BJ (cell line): ENCODE data around the gene SERPINA12. TPM values are rescaled to one million over a fixed set of nuclear protein-coding genes. Genes with fewer than 3 reads are reported as not detected.

Experiments
- CTCF ChIA-PET: fragments of 350-600 bp; formaldehyde crosslinking; extraction: SDS; loops from one replicate; lab custom pipeline; 2021; ENCODE audit warnings: antibody characterized with exemption, inconsistent platforms; lab: Yijun Ruan, JAX
- POLR2A ChIA-PET: fragments of 300-600 bp; sonication (Branson Sonifier 250); formaldehyde crosslinking; extraction: SDS; loops from one replicate; lab custom pipeline; 2021; ENCODE audit warnings: antibody characterized with exemption; lab: Charles Lee
- DNase-seq: peaks from one replicate; pipeline ENCODE4 v3.0.0-alpha.2; 2011; ENCODE audit warnings: low read depth
- H3K27me3 ChIP-seq: 2 replicates; pipeline ENCODE4 v1.6.0; 2011; ENCODE audit warnings: low read length; ENCODE audit not compliant: control insufficient read depth, insufficient read depth
- H3K36me3 ChIP-seq: 2 replicates; pipeline ENCODE4 v1.5.1; 2011; ENCODE audit warnings: low read length; ENCODE audit not compliant: control insufficient read depth, insufficient read depth
- H3K4me3 ChIP-seq: 2 replicates; pipeline ENCODE4 v1.5.1; 2011; ENCODE audit warnings: low read depth, mild to moderate bottlenecking, control low read depth, low read length
- polyA plus RNA-seq: library from polyadenylated mRNA; depleted of rRNA; stranded (reverse); fragments of >200 nt; gene quantifications from 2 replicates; pipeline ENCODE4 v1.2.3, GENCODE V29; 2011
- TF ChIP-seq, protein P1 (sequence below): IDR thresholded peaks from 2 replicates; pipeline ENCODE4 v1.5.1; 2011; ENCODE audit warnings: low read depth, mild to moderate bottlenecking, control low read depth, inconsistent platforms, low read length, moderate library complexity; ENCODE audit not compliant: insufficient read depth

Gene SERPINA12
- polyA plus RNA-seq, 1 experiment = not detected

DNA sequence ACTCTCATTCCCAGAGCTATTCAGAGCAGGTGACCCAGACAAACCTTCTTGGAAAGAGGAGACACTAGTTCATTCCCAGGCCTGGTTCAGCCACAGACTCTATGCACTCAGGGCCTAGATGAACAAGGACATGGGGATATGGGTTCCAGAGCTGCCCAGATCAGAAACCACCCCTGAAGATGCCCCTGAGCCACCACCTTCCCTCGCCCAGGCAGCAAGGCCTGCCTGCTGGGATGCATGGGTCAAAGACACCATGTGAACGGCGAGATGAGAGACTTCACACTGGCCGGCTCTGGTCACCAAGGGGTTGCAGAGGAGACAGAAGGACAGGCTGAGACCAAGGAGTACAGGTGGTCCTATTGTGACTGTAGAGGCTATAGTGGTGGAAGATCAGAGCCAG lies 4.1 kb downstream of the SERPINA12 start:
- Histone ChIP-seq H3K4me3 (no peak overlapping the region), H3K27me3 (no peaks in the 10 kb centered on the region), H3K36me3 (no peaks in the 10 kb centered on the region)
- ChIA-PET POLR2A (no interaction called here), CTCF (interaction anchor here (1.5 kb wide), 1 partner anchor 19 kb away, joined by 4 read pairs; no protein-coding TSS in a partner anchor)
- no peak for DNase-seq
- TF ChIP-seq, protein P1, sequence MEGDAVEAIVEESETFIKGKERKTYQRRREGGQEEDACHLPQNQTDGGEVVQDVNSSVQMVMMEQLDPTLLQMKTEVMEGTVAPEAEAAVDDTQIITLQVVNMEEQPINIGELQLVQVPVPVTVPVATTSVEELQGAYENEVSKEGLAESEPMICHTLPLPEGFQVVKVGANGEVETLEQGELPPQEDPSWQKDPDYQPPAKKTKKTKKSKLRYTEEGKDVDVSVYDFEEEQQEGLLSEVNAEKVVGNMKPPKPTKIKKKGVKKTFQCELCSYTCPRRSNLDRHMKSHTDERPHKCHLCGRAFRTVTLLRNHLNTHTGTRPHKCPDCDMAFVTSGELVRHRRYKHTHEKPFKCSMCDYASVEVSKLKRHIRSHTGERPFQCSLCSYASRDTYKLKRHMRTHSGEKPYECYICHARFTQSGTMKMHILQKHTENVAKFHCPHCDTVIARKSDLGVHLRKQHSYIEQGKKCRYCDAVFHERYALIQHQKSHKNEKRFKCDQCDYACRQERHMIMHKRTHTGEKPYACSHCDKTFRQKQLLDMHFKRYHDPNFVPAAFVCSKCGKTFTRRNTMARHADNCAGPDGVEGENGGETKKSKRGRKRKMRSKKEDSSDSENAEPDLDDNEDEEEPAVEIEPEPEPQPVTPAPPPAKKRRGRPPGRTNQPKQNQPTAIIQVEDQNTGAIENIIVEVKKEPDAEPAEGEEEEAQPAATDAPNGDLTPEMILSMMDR = no peak

DNA sequence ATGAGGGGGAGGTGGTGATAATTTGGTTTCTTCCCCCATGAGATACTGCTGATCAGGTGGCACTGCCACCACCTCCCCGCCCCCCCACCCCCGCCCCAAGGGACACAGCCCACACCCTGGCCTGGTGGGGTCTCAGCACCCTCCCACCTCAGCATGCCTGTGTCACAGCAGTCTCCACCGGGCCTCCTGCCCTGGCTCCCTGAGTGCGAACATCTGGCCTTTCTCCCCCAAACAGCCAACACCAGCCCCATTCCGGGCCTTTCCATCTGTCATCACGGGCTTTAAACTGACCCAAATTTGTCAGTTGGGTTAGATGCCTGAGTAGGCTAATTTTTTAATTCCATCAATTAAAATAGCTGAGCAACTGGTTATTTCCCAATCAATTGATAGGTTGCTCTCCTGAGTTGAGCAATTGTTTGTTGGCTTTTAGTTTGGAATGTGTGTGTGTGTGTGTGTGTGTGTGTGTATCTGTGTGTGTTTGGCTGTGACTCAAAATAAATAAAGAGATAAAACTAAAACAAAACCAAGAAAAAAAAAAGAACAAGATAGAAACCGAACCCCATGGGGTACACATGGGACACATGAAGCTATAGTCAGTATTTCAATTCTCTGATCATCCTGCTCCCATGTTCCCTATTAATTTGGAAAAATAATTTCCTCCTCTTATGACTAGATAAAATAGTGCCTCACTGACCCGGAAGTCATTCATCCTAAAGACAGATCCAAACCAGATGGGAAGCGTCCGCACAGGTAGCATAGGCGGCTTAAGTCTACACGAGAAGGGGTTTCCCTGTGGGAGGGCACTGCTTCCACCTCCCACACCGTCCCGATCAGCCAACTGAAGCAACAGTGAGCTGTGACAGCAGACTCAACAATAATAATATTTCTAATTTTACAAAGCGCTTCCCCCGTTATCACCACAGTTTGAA lies 7.4 kb downstream of the SERPINA12 start:
- CTCF ChIA-PET = interaction anchor here (6.6 kb wide), 1 partner anchor 15 kb away, joined by 37 read pairs; no protein-coding TSS in a partner anchor
- no peak for DNase-seq
- no peaks in the 10 kb centered on the region for H3K27me3 ChIP-seq
- TF ChIP-seq, protein P1 = no peak
- POLR2A ChIA-PET = no interaction called here
- H3K4me3 ChIP-seq = no peak overlapping the region
- no peaks in the 10 kb centered on the region for H3K36me3 ChIP-seq

- TF ChIP-seq, protein P1 = no peak
- ChIA-PET POLR2A (no interaction called here), CTCF (interaction anchor here (6.6 kb wide), 1 partner anchor 13 kb away, joined by 37 read pairs; no protein-coding TSS in a partner anchor)
- H3K36me3 ChIP-seq = no peaks in the 10 kb centered on the region
- no peak overlapping the region for H3K4me3 ChIP-seq
- H3K27me3 ChIP-seq = no peaks in the 10 kb centered on the region
- DNase-seq = no peak
These were observed 9.0 kb downstream of the SERPINA12 start for GRCh38 chr14:94500264-94500663.

GRCh38 chr14:94499673-94500072 lies 9.6 kb downstream of the SERPINA12 start:
- TF ChIP-seq, protein P1 = no peak
- DNase-seq = no peak
- H3K27me3 ChIP-seq = no peaks in the 10 kb centered on the region
- H3K36me3 ChIP-seq = no peaks in the 10 kb centered on the region
- ChIA-PET CTCF (interaction anchor here (6.6 kb wide), 1 partner anchor 13 kb away, joined by 37 read pairs; no protein-coding TSS in a partner anchor), POLR2A (no interaction called here)
- H3K4me3 ChIP-seq = no peak overlapping the region

DNA sequence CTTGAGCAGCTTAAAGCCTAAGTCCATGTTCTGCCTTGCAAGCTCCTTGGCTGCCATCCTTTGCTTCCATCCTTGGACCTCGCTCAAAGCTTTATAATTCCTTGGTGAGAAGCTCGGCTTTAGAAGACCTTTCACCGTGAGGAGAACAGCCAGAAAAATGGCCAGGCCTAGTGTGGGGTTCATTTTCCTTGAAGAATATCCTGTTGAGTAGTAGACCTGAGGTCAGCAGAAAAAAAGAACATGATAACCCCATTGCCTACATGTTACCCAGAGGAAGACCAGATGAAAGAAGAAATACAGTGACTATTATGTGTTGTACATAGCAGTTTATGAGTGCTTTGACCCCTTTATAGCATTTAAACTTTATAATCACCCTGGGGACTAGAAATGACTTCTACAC lies 11.1 kb downstream of the SERPINA12 start:
- DNase-seq = no peak
- H3K36me3 ChIP-seq = no peaks in the 10 kb centered on the region
- ChIA-PET CTCF (interaction anchor here (6.6 kb wide), 1 partner anchor 11 kb away, joined by 37 read pairs; no protein-coding TSS in a partner anchor), POLR2A (no interaction called here)
- TF ChIP-seq, protein P1 = no peak
- H3K27me3 ChIP-seq = no peaks in the 10 kb centered on the region
- H3K4me3 ChIP-seq = no peak overlapping the region
